ENCODE measurements around the gene AR. TPM values are rescaled to one million over a fixed set of nuclear protein-coding genes. Genes with fewer than 3 reads are reported as not detected.

The AR gene
- total and polyA plus RNA-seq, 2 donors: 4.8 to 25.1 TPM

DNA sequence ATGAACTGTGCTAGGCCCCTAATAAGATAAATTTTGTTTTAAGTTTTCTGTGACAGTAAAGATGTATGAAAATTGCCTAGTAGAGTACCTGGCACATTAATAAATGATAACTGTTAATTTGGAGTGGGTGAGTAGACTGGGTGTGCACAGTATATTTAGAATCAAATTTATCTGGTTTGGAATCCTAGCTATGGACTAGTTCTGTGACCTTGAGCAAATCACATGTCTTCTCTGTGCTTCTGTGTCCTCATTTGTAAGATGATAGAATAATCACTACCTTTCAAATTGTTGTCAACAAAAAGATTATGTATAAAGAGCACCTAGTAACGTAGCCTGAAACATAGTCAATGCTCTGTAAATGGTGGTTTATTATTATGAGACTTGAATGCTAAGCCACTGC, 170.2 kb downstream of the AR start:
- H3K36me3 ChIP-seq (ENCODE audit: insufficient read depth): peaks cover 2% of the 10 kb centered on the region
- H3K4me1 ChIP-seq (ENCODE audit: insufficient read depth): no peaks in the 10 kb centered on the region
- DNase-seq (ENCODE audit: extremely low spot score): no peak
- WGBS: 81% methylated on average over 1 of the region's 1 CpG
- H3K27ac ChIP-seq (ENCODE audit: low read depth): no peak overlapping the region
- H3K4me3 ChIP-seq (ENCODE audit: low read depth, low read length): no peak overlapping the region

- DNase-seq (ENCODE audit: extremely low spot score): no peak
- 95% methylated on average over 4 of the region's 4 CpGs for WGBS
- peaks cover 4% of the 10 kb centered on the region for H3K36me3 ChIP-seq (ENCODE audit: insufficient read depth)
- H3K4me1 ChIP-seq (ENCODE audit: insufficient read depth): no peaks in the 10 kb centered on the region
- no peak overlapping the region for H3K4me3 ChIP-seq (ENCODE audit: low read depth, low read length)
- no peak overlapping the region for H3K27ac ChIP-seq (ENCODE audit: low read depth)
These were observed 173.8 kb downstream of the AR start for GRCh38 chrX:67717571-67717970.

- H3K27ac ChIP-seq (ENCODE audit: low read depth): no peak overlapping the region
These were observed 175.1 kb downstream of the AR start for GRCh38 chrX:67718926-67719325.

DNA sequence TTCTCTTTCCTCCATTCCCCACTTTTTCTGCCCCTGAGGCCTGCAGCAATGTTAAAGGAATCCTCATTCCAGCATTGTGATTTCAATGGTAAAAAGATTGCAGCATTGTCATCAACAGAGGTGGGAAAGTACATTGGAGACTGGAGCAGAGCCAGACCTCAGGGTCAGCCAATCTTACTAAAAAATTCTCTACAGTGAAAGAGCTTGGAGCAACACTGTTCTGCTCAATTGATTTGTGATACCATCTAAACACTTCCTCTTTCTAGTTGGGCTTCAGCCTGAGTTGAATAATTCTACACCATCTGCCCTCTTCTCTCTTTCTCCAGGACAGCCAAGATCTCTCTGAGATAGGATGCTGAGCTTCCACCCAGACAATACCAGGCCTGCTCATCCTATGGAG, 176.5 kb downstream of the AR start:
- Histone ChIP-seq H3K4me3 (ENCODE audit: low read depth, low read length) (no peak overlapping the region), H3K4me1 (ENCODE audit: insufficient read depth) (no peaks in the 10 kb centered on the region), H3K36me3 (ENCODE audit: insufficient read depth) (peaks cover 4% of the 10 kb centered on the region), H3K27ac (ENCODE audit: low read depth) (no peak overlapping the region)
- DNase-seq (ENCODE audit: extremely low spot score): no peak

More at GRCh38 chrX:67718926-67719325, 175.1 kb downstream of the AR start:
- no peak for DNase-seq (ENCODE audit: extremely low spot score)
- WGBS: 73% methylated on average over 4 of the region's 4 CpGs
- Histone ChIP-seq H3K4me1 (ENCODE audit: insufficient read depth) (no peaks in the 10 kb centered on the region), H3K36me3 (ENCODE audit: insufficient read depth) (peaks cover 4% of the 10 kb centered on the region), H3K4me3 (ENCODE audit: low read depth, low read length) (no peak overlapping the region)

DNA sequence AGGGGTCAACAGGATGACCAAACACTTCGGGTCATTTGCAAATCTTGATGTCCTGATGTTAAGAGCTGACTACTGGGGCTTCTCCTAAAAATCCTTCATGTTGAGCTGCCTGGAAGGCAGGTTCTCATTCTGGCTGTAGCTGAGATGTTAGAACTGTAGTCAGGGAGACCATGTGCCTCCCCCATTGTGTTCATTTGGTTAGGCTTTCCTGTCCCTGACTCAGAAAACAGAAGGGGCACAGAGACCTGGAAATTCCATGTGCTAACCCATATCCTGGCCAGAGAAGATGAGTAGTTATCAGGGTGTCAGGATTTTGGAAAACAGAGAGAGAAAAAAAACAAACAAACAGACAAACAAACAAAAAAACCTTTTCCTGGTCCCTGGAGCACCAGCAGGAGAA, 177.5 kb downstream of the AR start:
- no peak for DNase-seq (ENCODE audit: extremely low spot score)
- H3K27ac ChIP-seq (ENCODE audit: low read depth): no peak overlapping the region
- WGBS: 95% methylated on average over 1 of the region's 1 CpG

DNA sequence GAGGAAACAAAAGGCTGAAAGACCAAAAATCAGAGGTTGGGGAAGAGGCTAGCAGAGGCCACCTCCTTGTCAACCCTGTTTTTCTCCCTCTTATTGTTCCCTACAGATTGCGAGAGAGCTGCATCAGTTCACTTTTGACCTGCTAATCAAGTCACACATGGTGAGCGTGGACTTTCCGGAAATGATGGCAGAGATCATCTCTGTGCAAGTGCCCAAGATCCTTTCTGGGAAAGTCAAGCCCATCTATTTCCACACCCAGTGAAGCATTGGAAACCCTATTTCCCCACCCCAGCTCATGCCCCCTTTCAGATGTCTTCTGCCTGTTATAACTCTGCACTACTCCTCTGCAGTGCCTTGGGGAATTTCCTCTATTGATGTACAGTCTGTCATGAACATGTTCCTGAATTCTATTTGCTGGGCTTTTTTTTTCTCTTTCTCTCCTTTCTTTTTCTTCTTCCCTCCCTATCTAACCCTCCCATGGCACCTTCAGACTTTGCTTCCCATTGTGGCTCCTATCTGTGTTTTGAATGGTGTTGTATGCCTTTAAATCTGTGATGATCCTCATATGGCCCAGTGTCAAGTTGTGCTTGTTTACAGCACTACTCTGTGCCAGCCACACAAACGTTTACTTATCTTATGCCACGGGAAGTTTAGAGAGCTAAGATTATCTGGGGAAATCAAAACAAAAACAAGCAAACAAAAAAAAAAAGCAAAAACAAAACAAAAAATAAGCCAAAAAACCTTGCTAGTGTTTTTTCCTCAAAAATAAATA, 179.9 kb downstream of the AR start:
- H3K36me3 ChIP-seq (ENCODE audit: insufficient read depth): peaks cover 2% of the 10 kb centered on the region
- H3K27ac ChIP-seq (ENCODE audit: low read depth): no peak overlapping the region
- no peak overlapping the region for H3K4me3 ChIP-seq (ENCODE audit: low read depth, low read length)
- no peak for DNase-seq (ENCODE audit: extremely low spot score)
- H3K4me1 ChIP-seq (ENCODE audit: insufficient read depth): no peaks in the 10 kb centered on the region
- 65% methylated on average over 5 of the region's 5 CpGs for WGBS

More for the DNA sequence above, 177.5 kb downstream of the AR start:
- H3K4me1 ChIP-seq (ENCODE audit: insufficient read depth): no peaks in the 10 kb centered on the region
- peaks cover 4% of the 10 kb centered on the region for H3K36me3 ChIP-seq (ENCODE audit: insufficient read depth)
- H3K4me3 ChIP-seq (ENCODE audit: low read depth, low read length): no peak overlapping the region

DNA sequence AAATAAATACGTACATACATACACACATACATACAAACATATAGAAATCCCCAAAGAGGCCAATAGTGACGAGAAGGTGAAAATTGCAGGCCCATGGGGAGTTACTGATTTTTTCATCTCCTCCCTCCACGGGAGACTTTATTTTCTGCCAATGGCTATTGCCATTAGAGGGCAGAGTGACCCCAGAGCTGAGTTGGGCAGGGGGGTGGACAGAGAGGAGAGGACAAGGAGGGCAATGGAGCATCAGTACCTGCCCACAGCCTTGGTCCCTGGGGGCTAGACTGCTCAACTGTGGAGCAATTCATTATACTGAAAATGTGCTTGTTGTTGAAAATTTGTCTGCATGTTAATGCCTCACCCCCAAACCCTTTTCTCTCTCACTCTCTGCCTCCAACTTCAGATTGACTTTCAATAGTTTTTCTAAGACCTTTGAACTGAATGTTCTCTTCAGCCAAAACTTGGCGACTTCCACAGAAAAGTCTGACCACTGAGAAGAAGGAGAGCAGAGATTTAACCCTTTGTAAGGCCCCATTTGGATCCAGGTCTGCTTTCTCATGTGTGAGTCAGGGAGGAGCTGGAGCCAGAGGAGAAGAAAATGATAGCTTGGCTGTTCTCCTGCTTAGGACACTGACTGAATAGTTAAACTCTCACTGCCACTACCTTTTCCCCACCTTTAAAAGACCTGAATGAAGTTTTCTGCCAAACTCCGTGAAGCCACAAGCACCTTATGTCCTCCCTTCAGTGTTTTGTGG, 180.7 kb downstream of the AR start:
- no peak for DNase-seq (ENCODE audit: extremely low spot score)
- no peaks in the 10 kb centered on the region for H3K4me1 ChIP-seq (ENCODE audit: insufficient read depth)
- H3K27ac ChIP-seq (ENCODE audit: low read depth): no peak overlapping the region
- H3K4me3 ChIP-seq (ENCODE audit: low read depth, low read length): no peak overlapping the region
- WGBS: 52% methylated on average over 5 of the region's 5 CpGs
- peaks cover 2% of the 10 kb centered on the region for H3K36me3 ChIP-seq (ENCODE audit: insufficient read depth)

DNA sequence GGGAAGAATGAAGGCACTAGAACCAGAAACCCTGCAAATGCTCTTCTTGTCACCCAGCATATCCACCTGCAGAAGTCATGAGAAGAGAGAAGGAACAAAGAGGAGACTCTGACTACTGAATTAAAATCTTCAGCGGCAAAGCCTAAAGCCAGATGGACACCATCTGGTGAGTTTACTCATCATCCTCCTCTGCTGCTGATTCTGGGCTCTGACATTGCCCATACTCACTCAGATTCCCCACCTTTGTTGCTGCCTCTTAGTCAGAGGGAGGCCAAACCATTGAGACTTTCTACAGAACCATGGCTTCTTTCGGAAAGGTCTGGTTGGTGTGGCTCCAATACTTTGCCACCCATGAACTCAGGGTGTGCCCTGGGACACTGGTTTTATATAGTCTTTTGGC, 181.7 kb downstream of the AR start:
- H3K36me3 ChIP-seq (ENCODE audit: insufficient read depth): peaks cover 2% of the 10 kb centered on the region
- 81% methylated on average over 2 of the region's 2 CpGs for WGBS
- no peaks in the 10 kb centered on the region for H3K4me1 ChIP-seq (ENCODE audit: insufficient read depth)
- no peak for DNase-seq (ENCODE audit: extremely low spot score)
- H3K4me3 ChIP-seq (ENCODE audit: low read depth, low read length): no peak overlapping the region
- no peak overlapping the region for H3K27ac ChIP-seq (ENCODE audit: low read depth)

DNA sequence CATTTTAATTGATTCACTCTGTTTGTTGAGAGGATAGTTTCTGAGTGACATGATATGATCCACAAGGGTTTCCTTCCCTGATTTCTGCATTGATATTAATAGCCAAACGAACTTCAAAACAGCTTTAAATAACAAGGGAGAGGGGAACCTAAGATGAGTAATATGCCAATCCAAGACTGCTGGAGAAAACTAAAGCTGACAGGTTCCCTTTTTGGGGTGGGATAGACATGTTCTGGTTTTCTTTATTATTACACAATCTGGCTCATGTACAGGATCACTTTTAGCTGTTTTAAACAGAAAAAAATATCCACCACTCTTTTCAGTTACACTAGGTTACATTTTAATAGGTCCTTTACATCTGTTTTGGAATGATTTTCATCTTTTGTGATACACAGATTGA, 182.2 kb downstream of the AR start:
- no peak overlapping the region for H3K27ac ChIP-seq (ENCODE audit: low read depth)
- 64% methylated on average over 1 of the region's 1 CpG for WGBS
- H3K36me3 ChIP-seq (ENCODE audit: insufficient read depth): no peaks in the 10 kb centered on the region
- H3K4me1 ChIP-seq (ENCODE audit: insufficient read depth): no peaks in the 10 kb centered on the region
- H3K4me3 ChIP-seq (ENCODE audit: low read depth, low read length): no peak overlapping the region
- no peak for DNase-seq (ENCODE audit: extremely low spot score)

DNA sequence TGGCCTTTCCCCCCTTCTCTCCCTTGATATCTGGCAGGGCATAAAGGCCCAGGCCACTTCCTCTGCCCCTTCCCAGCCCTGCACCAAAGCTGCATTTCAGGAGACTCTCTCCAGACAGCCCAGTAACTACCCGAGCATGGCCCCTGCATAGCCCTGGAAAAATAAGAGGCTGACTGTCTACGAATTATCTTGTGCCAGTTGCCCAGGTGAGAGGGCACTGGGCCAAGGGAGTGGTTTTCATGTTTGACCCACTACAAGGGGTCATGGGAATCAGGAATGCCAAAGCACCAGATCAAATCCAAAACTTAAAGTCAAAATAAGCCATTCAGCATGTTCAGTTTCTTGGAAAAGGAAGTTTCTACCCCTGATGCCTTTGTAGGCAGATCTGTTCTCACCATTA, 183.8 kb downstream of the AR start:
- 79% methylated on average over 2 of the region's 2 CpGs for WGBS
- Histone ChIP-seq H3K36me3 (ENCODE audit: insufficient read depth) (no peaks in the 10 kb centered on the region), H3K4me3 (ENCODE audit: low read depth, low read length) (no peak overlapping the region), H3K27ac (ENCODE audit: low read depth) (no peak overlapping the region), H3K4me1 (ENCODE audit: insufficient read depth) (no peaks in the 10 kb centered on the region)
- no peak for DNase-seq (ENCODE audit: extremely low spot score)

DNA sequence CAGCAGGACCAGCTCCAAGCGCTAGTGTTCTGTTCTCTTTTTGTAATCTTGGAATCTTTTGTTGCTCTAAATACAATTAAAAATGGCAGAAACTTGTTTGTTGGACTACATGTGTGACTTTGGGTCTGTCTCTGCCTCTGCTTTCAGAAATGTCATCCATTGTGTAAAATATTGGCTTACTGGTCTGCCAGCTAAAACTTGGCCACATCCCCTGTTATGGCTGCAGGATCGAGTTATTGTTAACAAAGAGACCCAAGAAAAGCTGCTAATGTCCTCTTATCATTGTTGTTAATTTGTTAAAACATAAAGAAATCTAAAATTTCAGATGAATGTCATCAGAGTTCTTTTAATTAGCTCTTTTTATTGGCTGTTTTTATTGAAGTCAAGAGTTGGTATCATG, 186.5 kb downstream of the AR start:
- no peak for DNase-seq (ENCODE audit: extremely low spot score)
- 55% methylated on average over 2 of the region's 2 CpGs for WGBS
- H3K4me1 ChIP-seq (ENCODE audit: insufficient read depth): no peaks in the 10 kb centered on the region
- no peak overlapping the region for H3K4me3 ChIP-seq (ENCODE audit: low read depth, low read length)
- no peaks in the 10 kb centered on the region for H3K36me3 ChIP-seq (ENCODE audit: insufficient read depth)
- no peak overlapping the region for H3K27ac ChIP-seq (ENCODE audit: low read depth)

GRCh38 chrX:67731061-67731460, 187.2 kb downstream of the AR start:
- Histone ChIP-seq H3K36me3 (ENCODE audit: insufficient read depth) (no peaks in the 10 kb centered on the region), H3K4me3 (ENCODE audit: low read depth, low read length) (no peak overlapping the region)
- DNase-seq (ENCODE audit: extremely low spot score): no peak

GRCh38 chrX:67732864-67733263, 189.0 kb downstream of the AR start:
- Histone ChIP-seq H3K27ac (ENCODE audit: low read depth) (no peak overlapping the region), H3K4me3 (ENCODE audit: low read depth, low read length) (no peak overlapping the region), H3K4me1 (ENCODE audit: insufficient read depth) (no peaks in the 10 kb centered on the region), H3K36me3 (ENCODE audit: insufficient read depth) (no peaks in the 10 kb centered on the region)
- no peak for DNase-seq (ENCODE audit: extremely low spot score)
- 68% methylated on average over 2 of the region's 2 CpGs for WGBS

More at GRCh38 chrX:67731061-67731460, 187.2 kb downstream of the AR start:
- Histone ChIP-seq H3K4me1 (ENCODE audit: insufficient read depth) (no peaks in the 10 kb centered on the region), H3K27ac (ENCODE audit: low read depth) (no peak overlapping the region)

DNA sequence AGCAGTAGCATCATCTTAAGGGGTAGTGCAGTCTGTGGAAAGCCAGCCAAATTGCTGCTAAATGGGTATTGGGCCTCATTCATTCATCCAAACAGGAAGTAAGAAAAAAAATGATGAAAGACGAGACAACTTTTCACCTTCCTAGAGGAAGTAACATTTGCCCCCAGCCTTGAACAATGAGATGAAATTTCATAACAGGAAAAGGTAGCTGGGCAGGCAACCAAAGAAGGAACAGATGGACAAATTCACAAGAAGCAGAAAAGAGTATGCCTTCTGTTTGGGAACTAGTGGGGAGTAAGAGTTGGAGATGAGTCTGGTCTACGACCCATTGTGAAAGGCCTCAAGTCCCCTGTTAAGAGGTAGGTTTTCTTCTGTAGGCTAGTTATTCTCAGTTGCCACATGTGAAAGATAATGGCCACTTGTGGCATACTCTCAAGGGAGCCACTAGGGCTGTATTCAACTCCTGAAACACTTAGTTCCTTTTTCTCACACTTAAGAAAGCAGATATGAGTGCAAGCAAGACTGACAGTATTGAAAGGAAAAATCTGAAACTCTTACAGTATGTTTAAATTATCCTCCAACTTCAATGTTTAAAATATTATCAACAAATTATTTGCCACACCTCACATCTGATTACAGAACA, 190.4 kb downstream of the AR start:
- 71% methylated on average over 2 of the region's 2 CpGs for WGBS
- no peak overlapping the region for H3K27ac ChIP-seq (ENCODE audit: low read depth)
- no peaks in the 10 kb centered on the region for H3K4me1 ChIP-seq (ENCODE audit: insufficient read depth)
- H3K4me3 ChIP-seq (ENCODE audit: low read depth, low read length): no peak overlapping the region
- H3K36me3 ChIP-seq (ENCODE audit: insufficient read depth): no peaks in the 10 kb centered on the region
- no peak for DNase-seq (ENCODE audit: extremely low spot score)

Measured in urinary bladder (tissue), 4 donors.